Stimulated activated naive CD4-positive, alpha-beta T cell (primary cell): ENCODE data around the gene STXBP4.

ENCODE experiments used
- DNase-seq, 6 experiments: peaks; one replicate each; lab custom pipeline; 2025; lab: John Stamatoyannopoulos, UW

The STXBP4 gene

DNA sequence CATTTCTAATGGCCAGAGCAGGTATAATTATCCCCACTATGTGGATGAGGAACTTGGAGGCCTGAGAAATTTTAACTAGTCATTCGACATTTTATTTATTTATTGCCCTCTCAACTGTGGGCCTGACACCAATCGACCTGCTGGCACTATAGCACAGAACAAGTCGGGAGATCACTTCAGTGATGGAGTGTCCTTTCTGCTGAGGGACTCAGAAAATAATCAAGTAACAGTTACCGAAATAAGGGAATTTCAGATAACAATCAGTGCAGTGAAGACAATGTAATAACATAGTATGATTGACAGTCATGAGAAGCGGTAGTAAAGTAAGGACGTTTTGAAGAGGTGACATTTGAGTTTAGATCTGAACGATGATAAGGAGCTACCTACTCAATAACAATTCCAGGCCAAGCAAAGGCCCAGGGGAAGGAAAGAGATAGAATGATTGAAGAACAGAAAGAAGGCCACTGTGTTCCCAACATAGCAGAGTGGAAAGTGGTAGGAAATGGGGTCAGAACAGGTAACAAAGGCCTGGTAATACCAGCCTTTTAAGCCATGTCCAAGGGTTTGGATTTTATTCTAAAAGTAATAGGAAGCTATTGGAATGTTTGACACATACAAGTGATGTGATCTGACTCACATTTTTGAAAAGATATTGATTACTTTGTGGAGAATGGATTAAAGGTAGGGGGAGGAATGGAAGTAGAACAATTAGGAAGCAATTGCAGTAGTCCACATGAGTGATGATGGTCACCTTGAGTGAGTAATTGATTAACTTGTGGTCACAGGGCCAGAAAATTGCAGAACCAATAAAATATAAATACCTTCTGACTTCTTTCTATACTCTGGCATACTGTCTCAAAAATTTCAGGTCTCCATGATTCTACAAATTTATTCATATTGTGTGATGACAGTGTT, 1.4 kb downstream of the STXBP4 start:
- DNase-seq = no peak

DNA sequence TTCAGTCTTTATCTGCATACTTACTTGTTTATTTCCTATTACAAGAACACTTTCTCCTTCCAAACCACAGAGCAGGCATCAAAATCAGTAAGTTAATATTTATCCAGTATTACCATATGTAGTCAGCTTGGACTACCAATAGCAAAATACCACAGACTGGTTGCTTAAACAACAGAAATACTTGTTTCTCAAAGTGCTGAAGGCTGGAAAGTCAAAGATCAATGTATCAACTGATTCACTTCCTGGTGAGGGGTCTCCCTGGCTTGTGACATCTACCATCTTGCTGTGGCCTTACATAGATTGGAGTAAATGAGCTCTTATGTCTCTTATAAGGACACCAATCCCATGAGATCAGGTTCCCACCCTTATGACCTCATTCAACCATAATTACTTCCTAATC, 2.6 kb downstream of the STXBP4 start:
- DNase-seq = no peak

DNA sequence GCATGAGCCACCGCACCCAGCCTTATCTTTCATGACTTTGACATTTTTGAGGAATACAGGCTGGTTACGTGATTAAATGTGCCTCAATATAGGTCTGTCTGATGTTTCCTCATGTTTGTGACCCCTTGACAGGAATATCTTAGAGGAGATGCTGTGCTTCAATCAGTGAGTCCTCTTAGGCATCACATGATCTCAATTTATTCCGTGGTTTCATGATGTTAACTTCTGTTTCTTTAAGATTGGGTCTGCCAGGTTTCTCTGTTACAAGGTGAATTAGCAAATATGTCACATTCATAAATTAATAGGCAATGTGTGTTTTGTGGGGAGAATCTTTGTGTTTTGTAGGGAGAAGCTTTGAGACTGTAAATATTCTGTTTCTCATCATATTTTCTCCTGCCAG, 3.3 kb downstream of the STXBP4 start:
- DNase-seq = no peak

DNA sequence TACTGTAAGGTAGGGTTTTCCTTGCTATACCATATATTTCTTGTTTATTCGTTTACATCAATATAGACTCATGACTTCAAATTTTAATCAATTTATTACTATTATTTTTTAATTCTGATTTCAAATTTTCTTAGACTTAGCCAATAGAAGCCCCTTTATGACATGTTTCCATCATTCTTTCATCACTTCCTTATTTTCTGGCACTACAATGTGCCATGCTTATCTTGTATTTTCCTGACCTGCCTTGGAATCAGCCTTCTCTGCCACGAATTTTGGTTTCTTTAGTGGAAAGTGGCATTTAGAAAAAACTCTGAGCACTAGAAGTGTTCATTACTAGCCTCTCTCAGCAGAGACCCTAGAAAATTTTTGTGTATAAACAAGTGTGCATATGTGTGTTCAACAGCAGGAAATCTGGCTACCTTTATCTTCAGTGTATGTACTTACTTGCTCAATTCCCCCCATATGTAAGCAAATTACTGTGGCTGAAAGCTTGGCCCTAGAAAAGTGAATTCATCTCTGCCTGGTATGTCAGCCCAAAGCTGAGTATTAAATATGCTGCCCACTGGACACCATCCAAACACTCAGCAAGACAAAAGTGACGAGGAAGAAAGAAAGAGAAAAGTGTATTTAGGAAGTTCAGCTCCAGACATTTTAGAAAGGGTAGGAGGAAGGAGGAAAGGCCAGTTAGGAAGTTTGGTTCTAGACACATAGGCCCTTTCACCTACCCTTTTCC, 4.0 kb downstream of the STXBP4 start:
- DNase-seq = no peak

DNA sequence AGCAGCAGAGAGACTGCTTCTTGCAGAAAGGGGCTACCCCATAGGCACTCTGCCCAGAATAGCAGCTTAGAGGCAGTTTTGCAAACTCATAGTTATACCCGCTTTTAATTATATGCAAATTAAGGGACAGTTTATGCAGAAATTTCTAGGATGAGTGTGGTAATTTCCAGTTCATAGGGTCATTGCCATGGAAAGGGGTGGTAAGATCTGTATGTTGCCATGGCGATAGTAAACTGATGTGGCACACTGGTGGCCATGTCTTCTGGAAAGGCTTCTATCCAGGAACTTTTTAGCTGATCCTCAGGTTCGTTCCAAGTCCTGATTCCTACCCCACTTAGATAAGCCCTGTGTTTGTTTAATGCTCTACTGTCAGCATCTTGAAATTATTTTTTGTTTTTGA, 6.2 kb downstream of the STXBP4 start:
- no peak for DNase-seq

DNA sequence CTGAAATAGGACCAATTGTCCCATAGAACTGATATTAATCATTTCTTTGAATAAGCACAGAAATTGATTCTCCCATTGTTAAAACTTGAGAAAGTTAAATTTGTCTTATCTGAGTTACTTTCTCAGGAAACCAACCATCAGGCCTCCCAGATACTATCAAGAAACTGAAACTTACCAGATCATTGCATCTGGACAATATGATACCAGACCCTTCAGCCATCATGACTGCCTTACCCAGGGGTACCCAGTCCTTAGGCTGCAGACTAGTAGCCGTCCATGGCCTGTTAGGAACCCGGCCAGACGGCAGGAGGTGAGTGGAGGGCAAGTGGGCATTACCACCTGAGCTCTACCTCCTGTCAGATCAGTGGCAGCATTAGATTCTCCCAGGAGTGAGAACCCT, 7.8 kb downstream of the STXBP4 start:
- DNase-seq = no peak

DNA sequence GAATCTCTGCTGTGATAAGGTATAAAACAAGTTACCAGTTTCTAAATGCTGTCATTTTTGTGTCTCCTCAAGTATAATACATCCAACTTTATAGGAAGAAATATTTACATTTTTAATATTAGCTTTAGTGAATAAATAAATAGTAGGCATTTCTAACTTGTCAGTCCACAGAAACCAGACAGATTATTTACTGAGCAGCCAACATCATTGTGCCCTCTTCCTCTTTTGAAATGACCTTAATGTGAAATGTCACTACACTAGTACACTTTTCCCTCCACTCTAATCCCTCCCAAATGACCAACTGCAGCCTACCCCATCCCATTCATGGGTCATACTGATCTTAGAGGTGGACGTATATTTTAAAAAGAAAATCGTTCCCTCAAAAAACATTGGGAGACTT, 9.2 kb downstream of the STXBP4 start:
- DNase-seq = no peak

DNA sequence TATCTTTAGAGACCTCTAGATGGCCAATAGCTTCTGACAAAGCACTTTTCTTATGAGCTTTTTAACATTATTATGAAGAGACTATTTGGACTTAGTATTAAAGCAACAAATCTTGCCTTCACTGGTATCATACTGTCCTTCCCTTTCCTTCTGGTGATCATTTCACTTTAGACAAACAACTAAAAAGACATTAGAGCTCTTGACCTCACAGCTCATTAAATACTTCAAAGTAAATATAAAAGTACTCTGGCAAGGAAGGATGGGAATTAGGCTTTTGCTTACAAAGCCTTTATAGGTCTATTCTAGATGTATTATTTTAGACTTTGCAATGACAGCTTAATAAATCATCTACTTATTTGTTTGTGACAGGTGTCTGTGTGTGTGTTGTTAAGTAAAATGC, 11.1 kb downstream of the STXBP4 start:
- DNase-seq = no peak

DNA sequence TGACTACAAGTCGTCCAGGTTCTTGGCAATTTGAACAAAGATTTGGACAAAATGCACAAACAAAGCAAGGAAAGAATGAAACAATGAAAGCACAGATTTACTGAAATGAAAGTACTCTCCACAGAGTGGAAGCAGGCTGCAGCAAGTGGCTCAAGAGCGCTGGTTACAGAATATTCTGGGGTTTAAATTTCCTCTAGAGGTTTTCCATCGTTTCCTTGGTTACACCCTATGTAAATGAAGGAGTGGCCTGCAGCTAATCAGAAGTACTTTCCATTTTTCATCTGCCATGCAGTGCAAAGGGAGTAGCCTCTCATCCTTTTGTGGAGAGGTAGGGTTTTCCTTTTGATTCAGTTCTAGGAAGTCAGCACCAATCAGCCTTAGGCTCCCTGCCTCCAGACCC, 11.8 kb downstream of the STXBP4 start:
- DNase-seq = no peak

DNA sequence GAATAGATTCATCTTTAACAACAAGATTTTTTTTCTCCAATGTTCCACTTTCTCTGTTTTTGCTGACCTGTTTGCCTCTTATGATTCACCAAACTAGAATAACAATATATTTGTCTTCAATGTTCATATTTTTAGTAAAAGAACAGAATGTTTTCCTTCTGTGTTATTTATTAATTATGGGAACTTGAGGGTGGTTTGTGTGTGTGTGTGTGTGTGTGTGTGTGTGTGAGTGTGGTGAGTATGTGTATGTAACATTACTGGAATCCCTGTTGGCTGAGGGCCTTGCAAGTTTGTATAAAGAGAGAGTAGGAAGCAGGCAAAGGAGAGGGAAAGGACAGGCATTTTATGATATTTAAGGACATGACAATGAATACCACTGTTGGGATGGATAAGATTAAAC, 13.8 kb downstream of the STXBP4 start:
- no peak for DNase-seq

DNA sequence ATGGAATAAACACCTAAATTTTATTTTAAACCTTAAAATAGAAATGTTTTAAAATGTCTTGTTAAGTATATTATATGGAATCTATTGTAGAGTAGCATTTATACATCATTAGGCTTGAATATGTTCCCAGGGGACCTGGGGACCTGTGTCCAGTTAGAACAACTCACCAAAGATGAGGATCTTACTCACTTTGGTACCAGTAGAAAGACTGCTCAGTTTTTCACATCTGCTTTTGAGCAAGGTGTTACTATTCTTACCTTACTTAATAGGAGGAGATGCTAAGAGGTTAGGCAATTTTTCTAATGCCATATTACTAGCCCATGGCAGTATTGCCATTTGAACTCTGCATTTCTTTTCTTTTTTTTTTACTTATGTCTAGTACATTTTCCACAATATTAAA, 14.7 kb downstream of the STXBP4 start:
- no peak for DNase-seq

DNA sequence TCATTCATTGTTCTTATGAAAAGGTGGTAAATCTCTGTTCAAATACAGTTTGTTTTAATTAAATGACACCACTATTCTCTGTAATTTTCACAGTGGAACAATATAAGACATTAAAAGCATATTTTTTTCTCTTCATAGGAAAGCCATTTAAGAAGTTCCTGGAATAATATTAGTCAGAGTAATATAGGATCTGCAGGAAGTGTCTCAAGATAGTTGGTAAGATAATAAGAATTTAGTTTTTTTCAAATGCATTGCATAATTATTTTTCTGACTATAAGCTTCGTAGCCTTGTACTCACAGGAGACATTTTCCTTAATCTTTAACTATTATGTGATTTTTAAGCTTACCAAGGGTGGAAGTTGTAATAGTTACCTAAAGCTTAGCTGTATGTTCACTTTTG, 16.9 kb downstream of the STXBP4 start:
- no peak for DNase-seq

DNA sequence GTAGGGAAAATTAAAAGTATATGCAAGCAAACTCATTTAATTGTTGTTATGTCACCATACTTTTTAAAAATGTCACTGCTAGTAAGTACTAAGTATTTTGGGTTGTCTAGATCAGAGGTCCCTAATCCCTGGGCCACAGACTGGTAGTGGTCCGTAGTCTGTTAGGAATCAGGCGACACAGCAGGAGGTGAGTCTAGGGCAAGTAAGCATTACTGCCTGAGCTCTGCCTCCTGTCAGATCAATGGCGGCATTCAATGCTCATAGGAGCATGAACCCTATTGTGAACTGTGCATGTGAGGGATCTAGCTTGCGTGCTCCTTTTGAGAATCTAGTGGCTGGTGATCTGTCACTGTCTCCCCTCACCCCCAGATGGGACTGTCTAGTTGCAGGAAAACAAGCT, 21.6 kb downstream of the STXBP4 start:
- DNase-seq = no peak

DNA sequence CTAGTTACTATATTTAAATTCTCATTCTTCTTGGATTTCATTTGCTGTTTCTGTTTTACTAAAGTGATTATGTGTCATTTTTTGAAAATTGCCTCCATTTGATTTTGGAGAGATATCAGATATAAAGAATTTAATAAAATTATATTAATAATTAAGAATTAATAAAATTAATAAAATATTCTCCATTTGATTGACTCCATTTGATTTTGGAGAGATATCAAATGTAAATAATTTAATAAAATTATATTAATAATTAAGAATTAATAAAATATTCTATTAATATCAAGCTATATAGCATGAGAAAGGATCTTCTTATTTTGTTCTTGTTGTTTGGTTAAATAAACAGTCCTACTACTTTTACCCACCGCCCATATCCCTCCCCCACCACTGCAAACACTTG, 23.0 kb downstream of the STXBP4 start:
- no peak for DNase-seq

DNA sequence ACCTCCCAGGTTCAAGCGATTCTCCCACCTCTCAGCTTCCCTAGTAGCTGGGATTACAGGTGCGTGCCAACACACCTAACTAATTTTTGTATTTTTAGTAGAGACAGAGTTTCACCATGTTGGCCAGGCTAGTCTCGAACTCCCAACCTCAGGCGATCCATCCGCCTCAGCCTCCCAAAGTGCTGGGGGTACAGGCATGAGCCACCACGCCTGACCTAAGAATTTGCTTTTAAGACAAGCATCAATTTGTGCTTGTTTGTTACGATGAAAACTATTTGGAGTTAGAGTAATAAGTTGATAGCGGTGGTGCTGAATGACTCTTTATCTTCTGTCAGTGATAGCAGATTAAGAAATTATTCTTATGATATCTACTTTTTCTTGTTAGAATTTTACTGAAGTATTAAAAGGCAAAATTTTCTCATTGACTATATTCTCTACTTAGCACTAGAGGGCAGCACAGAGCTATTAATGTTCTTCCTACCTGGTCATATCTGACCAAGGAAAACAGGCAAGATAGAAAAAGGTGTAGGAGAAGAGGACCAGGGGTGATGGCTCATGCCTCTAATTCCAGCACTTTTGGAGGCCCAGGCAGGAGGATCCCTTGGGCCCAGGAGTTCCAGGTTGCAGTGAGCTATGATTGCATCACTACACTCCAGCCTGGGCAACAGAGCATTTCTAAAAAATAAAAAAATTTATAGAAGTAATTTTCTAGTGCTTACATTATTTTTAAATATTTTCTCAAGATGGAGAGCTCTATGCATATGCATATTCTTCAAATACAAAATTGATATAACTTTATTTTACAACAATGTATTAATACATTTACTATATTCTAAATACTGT, 24.5 kb downstream of the STXBP4 start:
- DNase-seq = peak in 4 of 6 experiments; percentile 1 to 53 (median 24)

DNA sequence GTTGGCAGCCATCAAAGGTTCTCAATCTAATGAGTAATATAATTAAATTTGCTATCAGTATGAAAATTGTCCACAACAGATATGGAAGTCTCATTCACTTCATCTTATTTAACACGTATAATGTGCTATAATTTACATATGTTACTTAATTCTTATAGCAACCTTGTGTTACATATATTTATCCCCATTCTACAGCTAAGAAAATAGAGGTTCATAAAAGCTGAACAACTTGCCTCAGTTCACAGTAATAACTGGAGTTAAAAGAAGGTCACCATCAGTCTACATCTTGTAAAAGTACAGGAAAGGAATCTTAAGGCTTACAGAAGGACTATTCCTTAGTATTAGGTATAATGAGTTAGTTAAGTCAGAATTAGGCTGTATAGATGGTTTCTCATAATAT, 27.9 kb downstream of the STXBP4 start:
- no peak for DNase-seq

DNA sequence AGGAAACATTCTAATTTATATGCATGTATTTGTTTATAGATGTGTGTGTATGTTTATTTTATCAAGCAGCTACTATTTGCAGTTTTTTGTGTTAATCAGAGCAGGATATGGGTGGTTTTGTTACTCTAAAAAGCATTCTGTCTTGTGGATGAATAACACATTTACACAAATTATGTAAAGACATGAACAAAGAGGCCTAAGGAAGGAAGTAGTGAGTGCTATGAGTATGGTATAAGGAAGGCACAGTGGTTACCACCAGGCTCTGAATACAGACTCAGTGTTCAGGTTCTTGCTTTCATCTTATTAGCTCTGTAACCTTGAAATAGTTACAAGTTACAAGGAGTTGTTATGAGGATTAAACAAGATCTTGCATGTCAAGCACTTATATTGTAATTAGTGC, 33.9 kb downstream of the STXBP4 start:
- no peak for DNase-seq

DNA sequence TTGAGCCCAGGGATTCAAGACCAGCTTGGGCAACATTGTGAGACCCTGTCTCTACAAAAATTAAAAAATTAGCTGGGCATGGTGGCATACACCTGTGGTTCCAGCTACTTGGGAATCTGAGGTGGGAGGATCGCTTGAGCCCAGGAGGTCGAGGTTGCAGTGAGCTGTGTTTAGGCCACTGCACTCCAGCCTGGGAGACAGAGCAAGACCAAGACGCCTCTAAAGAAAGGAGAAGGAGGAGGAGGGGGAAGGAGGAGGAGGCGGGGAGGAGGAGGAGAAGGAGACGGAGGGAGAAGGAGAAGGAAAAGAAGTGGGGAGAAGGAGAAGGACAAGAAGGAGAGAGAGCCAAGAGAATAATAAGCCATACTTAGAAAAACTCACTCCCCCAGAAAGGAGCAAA, 35.9 kb downstream of the STXBP4 start:
- DNase-seq = no peak

DNA sequence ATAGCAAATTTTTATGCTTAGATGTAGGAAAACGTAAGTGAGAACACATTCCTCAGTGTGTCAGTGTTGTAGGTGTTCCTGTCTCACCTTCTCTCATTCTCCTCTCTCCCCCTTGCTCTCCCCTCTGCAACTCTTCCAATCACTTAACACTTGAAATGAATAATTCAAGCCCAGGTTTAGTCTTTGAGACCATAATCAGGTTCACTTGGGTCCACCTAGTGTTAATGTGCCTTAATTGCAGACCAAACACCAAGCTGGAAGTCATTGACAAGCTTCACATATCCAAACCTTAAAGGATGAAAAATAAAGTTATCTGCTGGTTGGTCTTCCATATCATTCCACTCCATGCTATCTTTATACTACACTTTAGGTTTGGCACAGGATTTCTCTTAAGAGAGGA, 37.0 kb downstream of the STXBP4 start:
- no peak for DNase-seq

DNA sequence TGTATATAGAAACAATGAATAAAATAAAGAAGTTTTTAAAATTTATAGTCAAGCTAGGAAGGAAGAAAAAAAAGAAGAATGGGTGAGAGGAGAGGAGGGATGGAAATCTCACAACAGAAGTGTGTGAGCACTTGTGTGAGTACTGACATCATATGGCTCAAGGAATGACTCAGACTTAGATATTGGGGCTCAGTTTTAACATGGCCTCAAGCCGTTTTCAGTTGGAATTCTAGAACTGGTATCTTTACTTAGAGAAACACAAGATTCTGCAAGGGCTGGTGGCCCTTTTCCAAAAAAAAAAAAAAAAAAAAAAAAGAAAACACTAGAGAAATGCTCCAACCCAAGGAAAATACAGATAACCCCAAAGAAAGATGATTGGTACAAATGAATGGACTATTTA, 55.1 kb downstream of the STXBP4 start:
- no peak for DNase-seq

DNA sequence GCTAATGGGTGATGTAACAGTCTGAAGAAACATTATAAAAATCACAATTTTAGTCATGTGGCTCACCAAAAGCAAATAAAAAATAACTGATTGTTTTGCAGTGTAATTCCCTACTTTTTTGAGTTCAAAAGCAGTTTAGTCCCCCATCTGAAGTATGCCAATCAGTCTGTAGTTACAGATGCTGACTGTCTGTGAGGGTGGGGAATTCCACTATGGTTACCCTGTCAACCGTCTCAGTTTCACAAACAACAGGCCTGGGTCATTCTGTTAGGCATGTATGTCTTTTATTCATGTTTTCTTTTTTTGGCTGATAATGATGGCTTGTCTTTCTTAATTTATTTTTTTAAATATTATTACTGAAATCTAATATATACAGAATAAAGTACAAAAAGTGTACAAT, 69.3 kb downstream of the STXBP4 start:
- no peak for DNase-seq

DNA sequence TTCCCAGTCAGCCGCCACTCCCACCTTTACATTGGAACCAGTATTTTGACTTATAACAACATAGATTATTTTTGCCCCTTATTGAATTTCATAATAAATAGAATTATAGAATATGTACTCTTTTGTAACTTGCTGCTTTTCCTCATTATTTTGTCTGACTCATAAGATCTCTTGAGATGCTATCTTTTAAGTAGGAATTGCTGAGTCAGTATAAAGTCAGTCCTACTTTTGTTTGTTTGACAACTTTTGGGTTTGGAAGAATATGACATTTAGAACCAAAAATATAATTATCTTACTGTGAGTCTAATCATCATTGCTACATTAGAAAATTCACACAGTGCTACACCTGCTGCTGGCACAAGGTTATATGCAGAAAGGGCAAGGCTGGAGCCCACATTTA, 69.7 kb downstream of the STXBP4 start:
- no peak for DNase-seq

DNA sequence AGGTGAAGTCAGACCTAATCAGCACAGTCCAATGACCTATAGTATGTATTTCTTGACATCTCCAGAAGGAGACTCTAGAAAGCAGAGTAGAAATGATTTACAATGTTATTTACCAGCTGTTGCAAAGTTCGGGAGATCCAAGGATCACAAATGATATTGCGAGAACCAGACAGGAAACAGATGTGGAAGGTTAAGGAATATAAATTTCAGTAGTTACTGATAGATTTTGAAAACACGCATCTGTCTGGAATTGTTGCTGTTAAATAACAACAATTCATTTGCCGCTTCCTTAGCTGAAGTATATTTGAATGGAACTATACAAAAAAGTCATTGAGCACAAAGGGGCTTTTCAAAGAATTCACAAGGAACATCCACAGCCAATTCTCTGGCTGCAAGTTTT, 72.0 kb downstream of the STXBP4 start:
- no peak for DNase-seq
